Fibroblast of pulmonary artery (primary cell): ENCODE measurements around the gene VCL.
"Not testable (repeated sequence)": the region's sequence is repeated elsewhere in the genome, so short reads cannot be mapped to it uniquely, and the experiment has no call there.

Source experiments
- DNase-seq: peaks from one replicate; pipeline ENCODE4 v3.0.0-alpha.2; 2010; ENCODE audit warnings: low read depth
- H3K4me3 ChIP-seq: replicated peaks from 2 replicates; pipeline ENCODE4 v1.5.1; 2011; ENCODE audit warnings: low read depth, mild to moderate bottlenecking, control low read depth, low read length, moderate library complexity
- TF ChIP-seq, protein P1 (sequence below): IDR thresholded peaks from 2 replicates; pipeline ENCODE4 v1.5.1; 2011; ENCODE audit warnings: mild to moderate bottlenecking, control low read depth, low read length, inconsistent platforms; ENCODE audit errors: missing control alignments

The VCL gene

GRCh38 chr10:73956476-73957359 lies 41.2 kb upstream of the VCL start:
- DNase-seq, result peak; percentile 36
- H3K4me3 ChIP-seq, result no peak overlapping the region
- TF ChIP-seq, protein P1, sequence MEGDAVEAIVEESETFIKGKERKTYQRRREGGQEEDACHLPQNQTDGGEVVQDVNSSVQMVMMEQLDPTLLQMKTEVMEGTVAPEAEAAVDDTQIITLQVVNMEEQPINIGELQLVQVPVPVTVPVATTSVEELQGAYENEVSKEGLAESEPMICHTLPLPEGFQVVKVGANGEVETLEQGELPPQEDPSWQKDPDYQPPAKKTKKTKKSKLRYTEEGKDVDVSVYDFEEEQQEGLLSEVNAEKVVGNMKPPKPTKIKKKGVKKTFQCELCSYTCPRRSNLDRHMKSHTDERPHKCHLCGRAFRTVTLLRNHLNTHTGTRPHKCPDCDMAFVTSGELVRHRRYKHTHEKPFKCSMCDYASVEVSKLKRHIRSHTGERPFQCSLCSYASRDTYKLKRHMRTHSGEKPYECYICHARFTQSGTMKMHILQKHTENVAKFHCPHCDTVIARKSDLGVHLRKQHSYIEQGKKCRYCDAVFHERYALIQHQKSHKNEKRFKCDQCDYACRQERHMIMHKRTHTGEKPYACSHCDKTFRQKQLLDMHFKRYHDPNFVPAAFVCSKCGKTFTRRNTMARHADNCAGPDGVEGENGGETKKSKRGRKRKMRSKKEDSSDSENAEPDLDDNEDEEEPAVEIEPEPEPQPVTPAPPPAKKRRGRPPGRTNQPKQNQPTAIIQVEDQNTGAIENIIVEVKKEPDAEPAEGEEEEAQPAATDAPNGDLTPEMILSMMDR, result no peak

- TF ChIP-seq, protein P1, result no peak
- no peak overlapping the region for H3K4me3 ChIP-seq
- DNase-seq, result no peak
These were observed 38.3 kb upstream of the VCL start for GRCh38 chr10:73959484-73960243.

- no peak for DNase-seq
- TF ChIP-seq, protein P1, result no peak
- no peak overlapping the region for H3K4me3 ChIP-seq
These were observed 35.5 kb upstream of the VCL start for GRCh38 chr10:73962386-73962785.

GRCh38 chr10:73963533-73963932 lies 34.4 kb upstream of the VCL start:
- not testable (repeated sequence) for H3K4me3 ChIP-seq, DNase-seq

- TF ChIP-seq, protein P1, result no peak
- H3K4me3 ChIP-seq, result no peak overlapping the region
- no peak for DNase-seq
These were observed 33.2 kb upstream of the VCL start for GRCh38 chr10:73964743-73965142.

DNA sequence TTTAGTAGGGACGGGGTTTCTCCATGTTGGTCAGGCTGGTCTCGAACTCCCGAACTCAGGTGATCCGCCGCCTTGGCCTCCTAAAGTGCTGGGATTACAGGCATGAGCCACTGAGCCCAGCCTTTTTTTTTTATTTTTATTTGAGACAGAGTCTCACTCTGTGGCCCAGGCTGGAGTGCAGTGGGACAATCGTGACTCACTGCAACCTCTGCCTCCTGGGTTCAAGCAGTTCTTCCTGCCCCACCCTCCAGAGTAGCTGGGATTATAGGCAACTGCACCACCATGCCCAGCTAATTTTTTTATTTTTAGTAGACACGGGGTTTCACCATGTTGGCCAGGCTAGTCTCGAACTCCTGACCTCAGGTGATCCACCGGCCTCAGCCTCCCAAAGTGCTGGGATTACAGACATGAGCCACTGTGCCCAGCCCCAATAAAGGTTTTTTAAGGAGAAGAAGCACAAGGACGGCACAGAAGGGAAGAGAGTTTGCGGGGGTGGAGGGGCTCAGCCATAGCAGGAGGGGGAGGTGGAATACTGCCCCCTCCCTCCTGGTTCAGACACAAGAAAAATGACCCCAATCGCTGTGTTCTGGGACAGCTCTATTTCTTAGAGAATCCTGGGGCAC lies 32.5 kb upstream of the VCL start:
- peak overlapping the region; percentile 15 for H3K4me3 ChIP-seq
- not testable (repeated sequence) for DNase-seq

GRCh38 chr10:73965890-73966768 lies 31.8 kb upstream of the VCL start:
- TF ChIP-seq, protein P1, result no peak
- H3K4me3 ChIP-seq, result peak overlapping the region; percentile 15
- peak; percentile 99 for DNase-seq
